Testis (tissue), 3 donors: Measurements from ENCODE around the gene APLNR. TPM values are rescaled to one million over a fixed set of nuclear protein-coding genes. Genes with fewer than 3 reads are reported as not detected.

Source experiments
- DNase-seq: peaks from one replicate; pipeline ENCODE4 v3.0.0-alpha.2; 2019
- H3K27ac ChIP-seq, 2 donors: fragments of 200-600 bp; sonication (generic); one replicate each; pipeline ENCODE4 v1.5.1; 2019
- H3K27me3 ChIP-seq: fragments of 200-600 bp; sonication (generic); one replicate; pipeline ENCODE4 v1.5.1; 2019
- H3K36me3 ChIP-seq: fragments of 200-600 bp; sonication (generic); one replicate; pipeline ENCODE4 v1.5.1; 2017; ENCODE audit warnings: low read depth; ENCODE audit errors: missing control alignments
- H3K4me1 ChIP-seq: fragments of 200-600 bp; sonication (generic); one replicate; pipeline ENCODE4 v1.5.1; 2019
- H3K4me3 ChIP-seq, 2 donors: fragments of 200-600 bp; sonication (generic); one replicate each; pipeline ENCODE4 v1.5.1; 2017 to 2019
- H3K9me3 ChIP-seq: fragments of 200-600 bp; sonication (generic); one replicate; pipeline ENCODE4 v1.5.1; 2017
- CTCF ChIP-seq, 3 experiments: fragments of 450-650 bp in 2 of 3; fragments of 200-600 bp in 1 of 3; sonication (generic) in 1 of 3; IDR thresholded peaks; one replicate each; pipeline ENCODE4 v1.5.1; 2016 to 2019; ENCODE audit warnings: antibody characterized with exemption in 3 of 3, mild to moderate bottlenecking in 2 of 3, moderate library complexity in 1 of 3
- POLR2A ChIP-seq: fragments of 450-650 bp; IDR thresholded peaks from one replicate; pipeline ENCODE4 v1.6.1; 2017; ENCODE audit warnings: antibody characterized with exemption, mild to moderate bottlenecking, moderate library complexity
- WGBS, 2 donors: methylation state at CpG; one replicate each; pipeline ENCODE4 v1.1.5; 2018; 5-methylcytosine and 5-hydroxymethylcytosine counted together
- intact Hi-C: fragments of 100-400 bp; cut with DNase I; formaldehyde crosslinking; loops from one replicate; pipeline ENCODE4 v1.15.1; 2023; ENCODE audit warnings: low total_unique reads
- polyA plus RNA-seq: library from polyadenylated mRNA; stranded (reverse); fragments of 350-450 nt; fragmentation: Illumina TruSeq; extraction: RNeasy Lipid Tissue Mini Kit (QIAGEN cat#74804); gene quantifications from one replicate; pipeline ENCODE4 v1.2.3, GENCODE V29; 2014; ENCODE audit warnings: low read depth, low replicate concordance; ENCODE audit not compliant: insufficient read depth
- total RNA-seq, 2 donors: library from RNA; depleted of rRNA; stranded (reverse); fragments of >200 nt; gene quantifications; one replicate each; pipeline ENCODE4 v1.2.3, GENCODE V29; 2016

The APLNR gene
- total and polyA plus RNA-seq, 3 donors from 2014 or later = 0.94 to 7.1 (median 1.1) TPM

- no peak for DNase-seq
- H3K27me3 ChIP-seq = no peaks in the 10 kb centered on the region
- no peaks in the 10 kb centered on the region for H3K36me3 ChIP-seq
- H3K9me3 ChIP-seq = no peaks in the 10 kb centered on the region
- WGBS, 2 donors = 43 to 53% methylated on average over 1 of the region's 1 CpG
- no peak overlapping the region for H3K27ac ChIP-seq
- intact Hi-C loops = no loop called here
- no peaks in the 10 kb centered on the region for H3K4me1 ChIP-seq
- no peak for TF ChIP-seq CTCF (IDR thresholded peaks at IDR 0.05)
- TF ChIP-seq POLR2A = no peak
- H3K4me3 ChIP-seq = no peak overlapping the region
These were observed 14.8 kb downstream of the APLNR start for GRCh38 chr11:57222239-57222638.

- WGBS, 2 donors = 36 to 52% methylated on average over 6 of the region's 6 CpGs
- intact Hi-C loops = no loop called here
- Histone ChIP-seq H3K27ac (no peak overlapping the region), H3K36me3 (no peaks in the 10 kb centered on the region), H3K4me1 (peaks cover 6% of the 10 kb centered on the region), H3K9me3 (no peaks in the 10 kb centered on the region), H3K4me3 (no peak overlapping the region), H3K27me3 (no peaks in the 10 kb centered on the region)
- TF ChIP-seq POLR2A (no peak), CTCF (IDR thresholded peaks at IDR 0.05) (no peak)
- DNase-seq = no peak
These were observed 17.9 kb downstream of the APLNR start for GRCh38 chr11:57219021-57219627.

GRCh38 chr11:57217053-57217452 lies 20.0 kb downstream of the APLNR start:
- Histone ChIP-seq H3K4me3 (no peak overlapping the region), H3K36me3 (no peaks in the 10 kb centered on the region), H3K27ac (no peak overlapping the region), H3K27me3 (no peaks in the 10 kb centered on the region), H3K4me1 (peaks cover 8% of the 10 kb centered on the region), H3K9me3 (no peaks in the 10 kb centered on the region)
- no peak for DNase-seq
- TF ChIP-seq CTCF (IDR thresholded peaks at IDR 0.05) (no peak), POLR2A (no peak)
- intact Hi-C loops = no loop called here
- WGBS, 2 donors = 61 to 63% methylated on average over 4 of the region's 4 CpGs

GRCh38 chr11:57216463-57216862 lies 20.6 kb downstream of the APLNR start:
- no peaks in the 10 kb centered on the region for H3K27me3 ChIP-seq
- peaks cover 8% of the 10 kb centered on the region for H3K4me1 ChIP-seq
- no peak for DNase-seq
- WGBS, 2 donors = 89% methylated on average over 4 of the region's 4 CpGs
- no peak overlapping the region for H3K4me3 ChIP-seq
- TF ChIP-seq POLR2A (no peak), CTCF (IDR thresholded peaks at IDR 0.05) (no peak)
- H3K27ac ChIP-seq = no peak overlapping the region
- no peaks in the 10 kb centered on the region for H3K36me3 ChIP-seq
- intact Hi-C loops = no loop called here
- no peaks in the 10 kb centered on the region for H3K9me3 ChIP-seq

DNA sequence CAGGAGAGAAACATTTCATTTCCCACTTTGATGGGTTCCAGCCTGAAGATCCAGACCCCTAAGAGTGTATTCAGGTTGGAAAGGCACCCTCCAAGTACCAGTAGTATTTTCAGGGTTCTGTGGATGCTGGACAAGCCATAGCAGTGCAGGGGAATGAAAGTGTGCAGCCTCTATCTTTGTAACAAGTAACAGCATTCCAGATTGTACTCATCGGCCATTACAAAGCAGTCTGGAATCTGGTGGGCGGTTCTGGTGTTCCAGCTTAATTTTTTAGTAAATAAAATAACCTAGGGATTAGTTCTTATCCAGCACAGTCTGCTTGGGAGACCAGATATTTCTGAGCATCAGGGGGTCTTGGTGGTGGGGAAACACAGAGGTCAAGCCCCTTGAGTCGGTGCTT lies 22.6 kb downstream of the APLNR start:
- peaks cover 8% of the 10 kb centered on the region for H3K4me1 ChIP-seq
- H3K27me3 ChIP-seq = no peaks in the 10 kb centered on the region
- no peak overlapping the region for H3K27ac ChIP-seq
- TF ChIP-seq CTCF (IDR thresholded peaks at IDR 0.05) (no peak), POLR2A (no peak)
- H3K36me3 ChIP-seq = no peaks in the 10 kb centered on the region
- 38 to 50% methylated on average over 3 of the region's 3 CpGs for WGBS, 2 donors
- no peaks in the 10 kb centered on the region for H3K9me3 ChIP-seq
- H3K4me3 ChIP-seq = no peak overlapping the region
- DNase-seq = no peak
- intact Hi-C loops = no loop called here
